A549 (cell line): ENCODE results near the gene RTEL1.

Experiments
- FOSB ChIP-seq: fragments of 250-450 bp; sonication (Bioruptor Pico); IDR thresholded peaks from 2 replicates; pipeline ENCODE4 v1.5.0; 2020; ENCODE audit warnings: mild to moderate bottlenecking, moderate library complexity
- FOSL2 ChIP-seq, 2 experiments: fragments of 450-650 bp in 1 of 2; fragments of >200 bp in 1 of 2; sonication (Bioruptor Twin) in 1 of 2; formaldehyde crosslinking; IDR thresholded peaks; 2 replicates each; pipeline versions ENCODE4 v1.5.0 to v1.6.1; 2016 to 2020; ENCODE audit warnings: mild to moderate bottlenecking in 1 of 2, moderate library complexity in 1 of 2
- POLR2A ChIP-seq: IDR thresholded peaks from 2 replicates; pipeline ENCODE4 v1.6.1; 2012; ENCODE audit warnings: mild to moderate bottlenecking, low read length
- POLR2AphosphoS2 ChIP-seq: conservative IDR thresholded peaks from 2 replicates; pipeline ENCODE4 v1.6.1; 2012; ENCODE audit warnings: low read length, improper control_type of control experiment, inconsistent platforms
- RAD21 ChIP-seq, 2 experiments: fragments of >200 bp in 1 of 2; sonication (Bioruptor Twin) in 1 of 2; formaldehyde crosslinking in 1 of 2; IDR thresholded peaks in 1 of 2; conservative IDR thresholded peaks in 1 of 2; 2 replicates in 1 of 2; 3 replicates in 1 of 2; pipeline ENCODE4 v1.6.1; 2012 to 2018; ENCODE audit warnings: inconsistent platforms in 1 of 2
- SMC3 ChIP-seq: fragments of >200 bp; sonication (Bioruptor Twin); formaldehyde crosslinking; IDR thresholded peaks from 3 replicates; pipeline ENCODE4 v1.6.1; 2018; ENCODE audit warnings: inconsistent platforms
- TF ChIP-seq, protein P1 (sequence below): IDR thresholded peaks from 2 replicates; pipeline ENCODE4 v1.6.1; 2012
- TF ChIP-seq, protein P2 (sequence below): fragments of 200-600 bp; sonication (generic); IDR thresholded peaks from 2 replicates; pipeline ENCODE4 v1.6.1; 2016; ENCODE audit warnings: antibody characterized with exemption, mild to moderate bottlenecking, moderate library complexity
- TF ChIP-seq, protein P3 (sequence below): fragments of >200 bp; sonication (Bioruptor Twin); formaldehyde crosslinking; IDR thresholded peaks from 3 replicates; pipeline ENCODE4 v1.5.1; 2016
- TF ChIP-seq, protein P4 (sequence below): fragments of >200 bp; sonication (Bioruptor Twin); formaldehyde crosslinking; IDR thresholded peaks from 3 replicates; pipeline ENCODE4 v1.6.1; 2016
- TF ChIP-seq, protein P5 (sequence below): fragments of 450-650 bp; IDR thresholded peaks from 2 replicates; pipeline ENCODE4 v1.6.1; 2014; ENCODE audit warnings: antibody characterized with exemption

DNA sequence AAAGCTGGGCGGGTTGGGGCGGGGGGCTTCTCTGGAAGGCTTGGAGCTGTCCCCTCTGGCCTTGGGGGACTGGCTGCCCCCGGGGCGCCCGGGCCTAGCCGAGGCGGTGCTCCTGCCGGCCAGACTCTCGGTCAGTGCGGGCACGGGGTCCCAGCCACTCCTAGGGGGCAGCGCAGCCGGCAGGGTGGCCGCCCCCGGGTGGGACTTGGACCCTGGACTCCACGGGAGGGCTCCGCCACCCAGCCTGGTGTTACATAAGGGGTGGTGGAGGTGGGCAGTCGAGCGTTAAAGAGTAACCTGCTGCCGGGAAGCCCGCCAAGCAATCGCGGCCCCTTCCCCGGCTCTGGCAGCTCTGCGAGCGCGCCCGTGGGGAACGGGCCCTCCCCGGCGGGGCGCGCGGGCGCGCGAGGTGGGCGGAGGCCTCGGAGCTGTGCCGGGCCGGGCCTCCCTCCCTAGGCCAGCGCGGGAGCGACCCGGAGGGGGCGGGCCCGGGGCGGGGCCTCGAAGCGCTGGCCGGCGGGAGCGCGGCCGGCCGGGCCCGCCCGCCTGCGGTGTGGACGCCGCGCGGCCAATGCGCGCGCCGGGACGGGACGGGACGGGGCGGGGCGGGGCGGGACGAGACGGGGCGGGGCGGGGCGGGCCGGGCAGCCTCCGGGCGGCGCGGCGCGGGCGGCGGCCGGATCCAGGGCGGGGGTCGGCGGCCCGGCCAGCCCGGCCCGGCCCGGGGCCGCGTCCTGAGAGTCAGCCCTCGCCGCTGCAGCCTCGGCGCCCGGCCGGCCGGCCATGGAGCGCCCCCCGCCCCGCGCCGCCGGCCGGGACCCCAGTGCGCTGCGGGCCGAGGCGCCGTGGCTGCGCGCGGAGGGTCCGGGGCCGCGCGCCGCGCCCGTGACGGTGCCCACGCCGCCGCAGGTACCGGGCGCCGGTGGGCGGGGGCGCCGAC, 81.3 kb downstream of the RTEL1 start, which contains the start of gene SLC2A4RG:
- no peak for TF ChIP-seq SMC3
- TF ChIP-seq, protein P1, sequence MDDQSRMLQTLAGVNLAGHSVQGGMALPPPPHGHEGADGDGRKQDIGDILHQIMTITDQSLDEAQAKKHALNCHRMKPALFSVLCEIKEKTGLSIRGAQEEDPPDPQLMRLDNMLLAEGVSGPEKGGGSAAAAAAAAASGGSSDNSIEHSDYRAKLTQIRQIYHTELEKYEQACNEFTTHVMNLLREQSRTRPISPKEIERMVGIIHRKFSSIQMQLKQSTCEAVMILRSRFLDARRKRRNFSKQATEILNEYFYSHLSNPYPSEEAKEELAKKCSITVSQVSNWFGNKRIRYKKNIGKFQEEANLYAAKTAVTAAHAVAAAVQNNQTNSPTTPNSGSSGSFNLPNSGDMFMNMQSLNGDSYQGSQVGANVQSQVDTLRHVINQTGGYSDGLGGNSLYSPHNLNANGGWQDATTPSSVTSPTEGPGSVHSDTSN, result 0 out of 2 replicates have a peak, but pooled peaks have one; percentile 5
- TF ChIP-seq, protein P2, sequence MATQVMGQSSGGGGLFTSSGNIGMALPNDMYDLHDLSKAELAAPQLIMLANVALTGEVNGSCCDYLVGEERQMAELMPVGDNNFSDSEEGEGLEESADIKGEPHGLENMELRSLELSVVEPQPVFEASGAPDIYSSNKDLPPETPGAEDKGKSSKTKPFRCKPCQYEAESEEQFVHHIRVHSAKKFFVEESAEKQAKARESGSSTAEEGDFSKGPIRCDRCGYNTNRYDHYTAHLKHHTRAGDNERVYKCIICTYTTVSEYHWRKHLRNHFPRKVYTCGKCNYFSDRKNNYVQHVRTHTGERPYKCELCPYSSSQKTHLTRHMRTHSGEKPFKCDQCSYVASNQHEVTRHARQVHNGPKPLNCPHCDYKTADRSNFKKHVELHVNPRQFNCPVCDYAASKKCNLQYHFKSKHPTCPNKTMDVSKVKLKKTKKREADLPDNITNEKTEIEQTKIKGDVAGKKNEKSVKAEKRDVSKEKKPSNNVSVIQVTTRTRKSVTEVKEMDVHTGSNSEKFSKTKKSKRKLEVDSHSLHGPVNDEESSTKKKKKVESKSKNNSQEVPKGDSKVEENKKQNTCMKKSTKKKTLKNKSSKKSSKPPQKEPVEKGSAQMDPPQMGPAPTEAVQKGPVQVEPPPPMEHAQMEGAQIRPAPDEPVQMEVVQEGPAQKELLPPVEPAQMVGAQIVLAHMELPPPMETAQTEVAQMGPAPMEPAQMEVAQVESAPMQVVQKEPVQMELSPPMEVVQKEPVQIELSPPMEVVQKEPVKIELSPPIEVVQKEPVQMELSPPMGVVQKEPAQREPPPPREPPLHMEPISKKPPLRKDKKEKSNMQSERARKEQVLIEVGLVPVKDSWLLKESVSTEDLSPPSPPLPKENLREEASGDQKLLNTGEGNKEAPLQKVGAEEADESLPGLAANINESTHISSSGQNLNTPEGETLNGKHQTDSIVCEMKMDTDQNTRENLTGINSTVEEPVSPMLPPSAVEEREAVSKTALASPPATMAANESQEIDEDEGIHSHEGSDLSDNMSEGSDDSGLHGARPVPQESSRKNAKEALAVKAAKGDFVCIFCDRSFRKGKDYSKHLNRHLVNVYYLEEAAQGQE, result no peak
- no peak for TF ChIP-seq FOSB (CRISPR knock-in tag)
- TF ChIP-seq, protein P3, sequence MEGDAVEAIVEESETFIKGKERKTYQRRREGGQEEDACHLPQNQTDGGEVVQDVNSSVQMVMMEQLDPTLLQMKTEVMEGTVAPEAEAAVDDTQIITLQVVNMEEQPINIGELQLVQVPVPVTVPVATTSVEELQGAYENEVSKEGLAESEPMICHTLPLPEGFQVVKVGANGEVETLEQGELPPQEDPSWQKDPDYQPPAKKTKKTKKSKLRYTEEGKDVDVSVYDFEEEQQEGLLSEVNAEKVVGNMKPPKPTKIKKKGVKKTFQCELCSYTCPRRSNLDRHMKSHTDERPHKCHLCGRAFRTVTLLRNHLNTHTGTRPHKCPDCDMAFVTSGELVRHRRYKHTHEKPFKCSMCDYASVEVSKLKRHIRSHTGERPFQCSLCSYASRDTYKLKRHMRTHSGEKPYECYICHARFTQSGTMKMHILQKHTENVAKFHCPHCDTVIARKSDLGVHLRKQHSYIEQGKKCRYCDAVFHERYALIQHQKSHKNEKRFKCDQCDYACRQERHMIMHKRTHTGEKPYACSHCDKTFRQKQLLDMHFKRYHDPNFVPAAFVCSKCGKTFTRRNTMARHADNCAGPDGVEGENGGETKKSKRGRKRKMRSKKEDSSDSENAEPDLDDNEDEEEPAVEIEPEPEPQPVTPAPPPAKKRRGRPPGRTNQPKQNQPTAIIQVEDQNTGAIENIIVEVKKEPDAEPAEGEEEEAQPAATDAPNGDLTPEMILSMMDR, result no peak
- TF ChIP-seq POLR2A, result 0 out of 2 replicates have a peak, but pooled peaks have one; percentile 8
- TF ChIP-seq, protein P4, sequence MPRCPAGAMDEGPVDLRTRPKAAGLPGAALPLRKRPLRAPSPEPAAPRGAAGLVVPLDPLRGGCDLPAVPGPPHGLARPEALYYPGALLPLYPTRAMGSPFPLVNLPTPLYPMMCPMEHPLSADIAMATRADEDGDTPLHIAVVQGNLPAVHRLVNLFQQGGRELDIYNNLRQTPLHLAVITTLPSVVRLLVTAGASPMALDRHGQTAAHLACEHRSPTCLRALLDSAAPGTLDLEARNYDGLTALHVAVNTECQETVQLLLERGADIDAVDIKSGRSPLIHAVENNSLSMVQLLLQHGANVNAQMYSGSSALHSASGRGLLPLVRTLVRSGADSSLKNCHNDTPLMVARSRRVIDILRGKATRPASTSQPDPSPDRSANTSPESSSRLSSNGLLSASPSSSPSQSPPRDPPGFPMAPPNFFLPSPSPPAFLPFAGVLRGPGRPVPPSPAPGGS, result no peak
- TF ChIP-seq POLR2AphosphoS2, result no peak
- no peak for TF ChIP-seq FOSL2 (IDR thresholded peaks at IDR 0.05)
- no peak for TF ChIP-seq FOSL2 (CRISPR knock-in tag; IDR thresholded peaks at IDR 0.05)
- no peak for TF ChIP-seq RAD21 (conservative IDR thresholded peaks at IDR 0.05 in 1 of 2, IDR thresholded peaks at IDR 0.05 in 1 of 2)
- TF ChIP-seq, protein P5, sequence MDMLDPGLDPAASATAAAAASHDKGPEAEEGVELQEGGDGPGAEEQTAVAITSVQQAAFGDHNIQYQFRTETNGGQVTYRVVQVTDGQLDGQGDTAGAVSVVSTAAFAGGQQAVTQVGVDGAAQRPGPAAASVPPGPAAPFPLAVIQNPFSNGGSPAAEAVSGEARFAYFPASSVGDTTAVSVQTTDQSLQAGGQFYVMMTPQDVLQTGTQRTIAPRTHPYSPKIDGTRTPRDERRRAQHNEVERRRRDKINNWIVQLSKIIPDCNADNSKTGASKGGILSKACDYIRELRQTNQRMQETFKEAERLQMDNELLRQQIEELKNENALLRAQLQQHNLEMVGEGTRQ, result no peak
